Myometrial cell (primary cell): ENCODE results near the gene BDH1. TPM values are rescaled to one million over a fixed set of nuclear protein-coding genes. Genes with fewer than 3 reads are reported as not detected.

Source experiments
- total RNA-seq: library from RNA; depleted of rRNA; stranded (reverse); fragments of >200 nt; gene quantifications from 2 replicates; pipeline ENCODE4 v1.2.3, GENCODE V29; 2015

BDH1 gene
- 3.9 and 6.1 TPM in 2 replicates for total RNA-seq

GRCh38 chr3:197555281-197556261 lies at the start of gene BDH1:
Gene BDH1 (minus strand): TSS chr3:197555968. CDS start chr3:197546443, 9,525 bp downstream.

Other genes with a start within 250 kb of the BDH1 start
- 12.1 and 23.1 TPM in 2 replicates for gene RUBCN, start 180.9 kb upstream of the BDH1 start, total RNA-seq
- 34.0 and 37.7 TPM in 2 replicates for gene FYTTD1, start 193.9 kb upstream of the BDH1 start, total RNA-seq
- 15.0 and 17.9 TPM in 2 replicates for gene LRCH3, start 235.3 kb upstream of the BDH1 start, total RNA-seq